Cortex of kidney (tissue), 1 donor: ENCODE results near the gene MYL12B.
"Not testable (repeated sequence)": the region's sequence is repeated elsewhere in the genome, so short reads cannot be mapped to it uniquely, and the experiment has no call there.

Experiments
- DNase-seq: peaks from one replicate; lab custom pipeline; 2025; lab: John Stamatoyannopoulos, UW

Gene MYL12B

GRCh38 chr18:3297025-3297984, 35.4 kb downstream of the MYL12B start:
- DNase-seq, result no peak

GRCh38 chr18:3304832-3305231, 42.9 kb downstream of the MYL12B start:
- no peak for DNase-seq

- DNase-seq, result no peak
These were observed 43.4 kb downstream of the MYL12B start for GRCh38 chr18:3305354-3305762.

GRCh38 chr18:3305933-3306332, 44.0 kb downstream of the MYL12B start:
- DNase-seq, result no peak

GRCh38 chr18:3306391-3306790, 44.5 kb downstream of the MYL12B start:
- DNase-seq, result no peak

GRCh38 chr18:3313685-3314084, 51.8 kb downstream of the MYL12B start:
- DNase-seq, result no peak

- not testable (repeated sequence) for DNase-seq
These were observed 53.4 kb downstream of the MYL12B start for GRCh38 chr18:3315344-3315743.

GRCh38 chr18:3319399-3319798, 57.5 kb downstream of the MYL12B start:
- DNase-seq, result no peak

- DNase-seq, result no peak
These were observed 58.0 kb downstream of the MYL12B start for GRCh38 chr18:3319894-3320454.

- no peak for DNase-seq
These were observed 59.3 kb downstream of the MYL12B start for GRCh38 chr18:3321133-3321812.

- no peak for DNase-seq
These were observed 62.0 kb downstream of the MYL12B start for GRCh38 chr18:3323900-3324299.
